GM18505 (cell line): ENCODE data around the gene OLFM3.

Experiments used
- ATAC-seq: cut with Tn5 transposase; IDR thresholded peaks from one replicate; pipeline ENCODE4 v1.9.1; 2021; ENCODE audit not compliant: unreplicated experiment
- POLR2A ChIP-seq: IDR thresholded peaks from 4 replicates; pipeline ENCODE4 v1.6.1; 2011; ENCODE audit warnings: borderline replicate concordance; ENCODE audit not compliant: insufficient read depth, insufficient read length; ENCODE audit errors: extremely low read depth

The OLFM3 gene

GRCh38 chr1:101757985-101758384, 238.7 kb downstream of the OLFM3 start:
- no peak for TF ChIP-seq POLR2A
- ATAC-seq = no peak

GRCh38 chr1:101756411-101756810, 240.3 kb downstream of the OLFM3 start:
- TF ChIP-seq POLR2A = no peak
- ATAC-seq = no peak
